HepG2 (cell line): Measurements from ENCODE around the gene ORC2. TPM values are rescaled to one million over a fixed set of nuclear protein-coding genes. Genes with fewer than 3 reads are reported as not detected.

Experiments
- CAMTA2 ChIP-seq: sonication (generic); formaldehyde crosslinking; IDR thresholded peaks from 2 replicates; pipeline ENCODE4 v1.4.0; 2020; ENCODE audit warnings: mild to moderate bottlenecking, missing genetic modification reagents, borderline replicate concordance
- CBFB ChIP-seq: sonication (generic); formaldehyde crosslinking; IDR thresholded peaks from 2 replicates; pipeline ENCODE4 v1.4.0; 2020; ENCODE audit warnings: missing genetic modification reagents
- DNMT1 ChIP-seq: sonication (generic); formaldehyde crosslinking; IDR thresholded peaks from 2 replicates; pipeline ENCODE4 v1.5.1; 2020; ENCODE audit warnings: mild to moderate bottlenecking, missing genetic modification reagents
- GZF1 ChIP-seq: sonication (generic); formaldehyde crosslinking; IDR thresholded peaks from 2 replicates; pipeline ENCODE4 v1.5.1; 2020; ENCODE audit warnings: mild to moderate bottlenecking, missing genetic modification reagents
- IKZF4 ChIP-seq: sonication (generic); formaldehyde crosslinking; IDR thresholded peaks from 2 replicates; pipeline ENCODE4 v1.5.1; 2020; ENCODE audit warnings: borderline replicate concordance, mild to moderate bottlenecking, low read depth, missing genetic modification reagents; ENCODE audit errors: not compliant biosample characterization
- IRX3 ChIP-seq: sonication (generic); formaldehyde crosslinking; IDR thresholded peaks from 2 replicates; pipeline ENCODE4 v1.8.1; 2023; ENCODE audit warnings: mild to moderate bottlenecking, low read depth, missing genetic modification reagents, borderline replicate concordance
- KAT8 ChIP-seq: IDR thresholded peaks from 2 replicates; pipeline ENCODE4 v1.6.1; 2016; ENCODE audit warnings: missing genetic modification reagents, missing compliant biosample characterization
- NCOR1 ChIP-seq: fragments of 200-600 bp; sonication (generic); IDR thresholded peaks from 2 replicates; pipeline ENCODE4 v1.7.0; 2017; ENCODE audit warnings: antibody characterized with exemption, low read length, borderline replicate concordance
- PAF1 ChIP-seq: IDR thresholded peaks from 2 replicates; pipeline ENCODE4 v1.6.1; 2016; ENCODE audit warnings: missing genetic modification reagents, missing compliant biosample characterization
- RXRB ChIP-seq: IDR thresholded peaks from 2 replicates; pipeline ENCODE4 v1.6.1; 2016; ENCODE audit warnings: borderline replicate concordance, missing genetic modification reagents, missing compliant biosample characterization
- SNAPC2 ChIP-seq: sonication (generic); formaldehyde crosslinking; IDR thresholded peaks from 2 replicates; pipeline ENCODE4 v1.8.1; 2022; ENCODE audit warnings: mild to moderate bottlenecking, missing genetic modification reagents
- TEAD3 ChIP-seq: optimal IDR thresholded peaks from 2 replicates; pipeline ENCODE3; 2016; ENCODE audit warnings: borderline replicate concordance
- THYN1 ChIP-seq: sonication (generic); formaldehyde crosslinking; IDR thresholded peaks from 2 replicates; pipeline ENCODE4 v1.8.1; 2023; ENCODE audit warnings: low read depth, mild to moderate bottlenecking, moderate library complexity, missing genetic modification reagents, borderline replicate concordance
- ZNF234 ChIP-seq: sonication (generic); formaldehyde crosslinking; conservative IDR thresholded peaks from 2 replicates; pipeline ENCODE4 v1.5.1; 2020; ENCODE audit warnings: mild to moderate bottlenecking, missing genetic modification reagents
- ZNF441 ChIP-seq: sonication (generic); formaldehyde crosslinking; IDR thresholded peaks from 2 replicates; pipeline ENCODE4 v1.7.0; 2021; ENCODE audit warnings: missing genetic modification reagents, borderline replicate concordance
- ZNF563 ChIP-seq: sonication (generic); formaldehyde crosslinking; IDR thresholded peaks from 2 replicates; pipeline ENCODE4 v1.8.0; 2022; ENCODE audit warnings: mild to moderate bottlenecking, moderate library complexity, missing genetic modification reagents
- ZNF619 ChIP-seq: sonication (generic); formaldehyde crosslinking; IDR thresholded peaks from 2 replicates; pipeline ENCODE4 v1.4.0; 2020; ENCODE audit warnings: mild to moderate bottlenecking, missing genetic modification reagents
- ZNF768 ChIP-seq: sonication (generic); formaldehyde crosslinking; IDR thresholded peaks from 2 replicates; pipeline ENCODE4 v1.4.0; 2020; ENCODE audit warnings: missing genetic modification reagents
- polyA plus RNA-seq, 8 experiments: library from polyadenylated mRNA; depleted of rRNA in 3 of 8; stranded (reverse) in 7 of 8; unstranded in 1 of 8; fragments of >200 nt; fragmentation: Illumina TruSeq in 4 of 8; extraction: Trizol in 4 of 8; gene quantifications; 2 replicates each; pipeline versions ENCODE4 v1.2.1 to v1.2.3, GENCODE V29; 2011 to 2016; ENCODE audit warnings: low read depth in 4 of 8, missing spikeins in 1 of 8, mixed read lengths in 1 of 8; ENCODE audit not compliant: insufficient read depth in 1 of 8
- total RNA-seq, 5 experiments: library from RNA; depleted of rRNA; stranded (reverse); fragments of >200 nt; fragmentation: Illumina TruSeq; extraction: Trizol; gene quantifications; 2 replicates each; pipeline ENCODE4 v1.2.3, GENCODE V29; 2016; ENCODE audit warnings: low read depth in 1 of 5
- TF ChIP-seq, protein P1 (sequence below): sonication (generic); formaldehyde crosslinking; IDR thresholded peaks from 2 replicates; pipeline ENCODE4 v1.4.0; 2020; ENCODE audit warnings: missing genetic modification reagents
- TF ChIP-seq, protein P2 (sequence below): sonication (generic); formaldehyde crosslinking; IDR thresholded peaks from 2 replicates; pipeline ENCODE4 v1.4.0; 2020; ENCODE audit warnings: mild to moderate bottlenecking, missing genetic modification reagents
- TF ChIP-seq, protein P3 (sequence below): IDR thresholded peaks from 2 replicates; pipeline ENCODE4 v1.6.1; 2016; ENCODE audit warnings: low read depth, borderline replicate concordance
- TF ChIP-seq, protein P4 (sequence below): sonication (generic); formaldehyde crosslinking; IDR thresholded peaks from 2 replicates; pipeline ENCODE4 v1.9.0; 2021; ENCODE audit warnings: missing genetic modification reagents, mild to moderate bottlenecking, borderline replicate concordance
- TF ChIP-seq, protein P5 (sequence below): sonication (generic); formaldehyde crosslinking; conservative IDR thresholded peaks from 2 replicates; pipeline ENCODE4 v1.4.0; 2020; ENCODE audit warnings: missing genetic modification reagents

The ORC2 gene
- total and polyA plus RNA-seq, 2 of the 13 experiments (the other 11 are each of a cell fraction or from before 2014, with no cell fraction given) = 19.3 to 73.5 TPM

DNA sequence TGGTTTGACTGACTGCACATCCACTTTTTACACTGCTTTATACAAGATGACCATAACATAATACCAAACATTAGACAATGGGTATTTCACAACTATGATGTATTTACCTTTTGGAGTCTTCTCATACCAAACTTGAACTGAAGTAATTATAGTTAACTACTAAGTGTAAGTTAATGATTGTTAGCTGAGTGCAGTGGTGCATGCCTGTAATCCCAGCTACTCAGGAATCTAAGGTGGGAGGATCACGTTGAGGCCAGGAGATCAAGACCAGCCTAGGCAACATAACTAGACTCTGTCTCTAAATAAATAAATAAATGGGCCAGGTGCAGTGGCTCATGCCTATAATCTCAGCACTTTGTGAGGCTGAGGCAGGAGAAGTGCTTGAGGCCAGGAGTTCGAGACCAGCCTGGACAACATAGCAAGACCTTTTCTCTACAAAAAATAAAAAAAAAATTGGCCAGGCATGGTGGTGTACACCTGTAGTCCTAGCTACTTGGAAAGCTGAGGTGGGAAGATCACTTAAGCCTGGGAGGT, 44.9 kb upstream of the ORC2 start (continued):
- TF ChIP-seq IKZF4 (CRISPR knock-in tag) (no peak), IRX3 (CRISPR knock-in tag) (no peak), CBFB (CRISPR knock-in tag) (no peak), TEAD3 (peak; percentile 97), RXRB (CRISPR knock-in tag) (peak; percentile 84; the same call in 1 of the 2 replicates), KAT8 (CRISPR knock-in tag) (peak; percentile 32; the same call in 1 of the 2 replicates), CAMTA2 (no peak), ZNF619 (CRISPR knock-in tag) (no peak), THYN1 (no peak), ZNF563 (CRISPR knock-in tag) (no peak), DNMT1 (CRISPR knock-in tag) (no peak), NCOR1 (peak; percentile 91; the same call in 1 of the 2 replicates), ZNF768 (CRISPR knock-in tag) (no peak), PAF1 (no peak), SNAPC2 (no peak), GZF1 (CRISPR knock-in tag) (no peak), ZNF234 (CRISPR knock-in tag) (no peak), ZNF441 (no peak)
- TF ChIP-seq, protein P1, sequence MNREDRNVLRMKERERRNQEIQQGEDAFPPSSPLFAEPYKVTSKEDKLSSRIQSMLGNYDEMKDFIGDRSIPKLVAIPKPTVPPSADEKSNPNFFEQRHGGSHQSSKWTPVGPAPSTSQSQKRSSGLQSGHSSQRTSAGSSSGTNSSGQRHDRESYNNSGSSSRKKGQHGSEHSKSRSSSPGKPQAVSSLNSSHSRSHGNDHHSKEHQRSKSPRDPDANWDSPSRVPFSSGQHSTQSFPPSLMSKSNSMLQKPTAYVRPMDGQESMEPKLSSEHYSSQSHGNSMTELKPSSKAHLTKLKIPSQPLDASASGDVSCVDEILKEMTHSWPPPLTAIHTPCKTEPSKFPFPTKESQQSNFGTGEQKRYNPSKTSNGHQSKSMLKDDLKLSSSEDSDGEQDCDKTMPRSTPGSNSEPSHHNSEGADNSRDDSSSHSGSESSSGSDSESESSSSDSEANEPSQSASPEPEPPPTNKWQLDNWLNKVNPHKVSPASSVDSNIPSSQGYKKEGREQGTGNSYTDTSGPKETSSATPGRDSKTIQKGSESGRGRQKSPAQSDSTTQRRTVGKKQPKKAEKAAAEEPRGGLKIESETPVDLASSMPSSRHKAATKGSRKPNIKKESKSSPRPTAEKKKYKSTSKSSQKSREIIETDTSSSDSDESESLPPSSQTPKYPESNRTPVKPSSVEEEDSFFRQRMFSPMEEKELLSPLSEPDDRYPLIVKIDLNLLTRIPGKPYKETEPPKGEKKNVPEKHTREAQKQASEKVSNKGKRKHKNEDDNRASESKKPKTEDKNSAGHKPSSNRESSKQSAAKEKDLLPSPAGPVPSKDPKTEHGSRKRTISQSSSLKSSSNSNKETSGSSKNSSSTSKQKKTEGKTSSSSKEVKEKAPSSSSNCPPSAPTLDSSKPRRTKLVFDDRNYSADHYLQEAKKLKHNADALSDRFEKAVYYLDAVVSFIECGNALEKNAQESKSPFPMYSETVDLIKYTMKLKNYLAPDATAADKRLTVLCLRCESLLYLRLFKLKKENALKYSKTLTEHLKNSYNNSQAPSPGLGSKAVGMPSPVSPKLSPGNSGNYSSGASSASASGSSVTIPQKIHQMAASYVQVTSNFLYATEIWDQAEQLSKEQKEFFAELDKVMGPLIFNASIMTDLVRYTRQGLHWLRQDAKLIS (CRISPR knock-in tag) = no peak
- TF ChIP-seq, protein P2, sequence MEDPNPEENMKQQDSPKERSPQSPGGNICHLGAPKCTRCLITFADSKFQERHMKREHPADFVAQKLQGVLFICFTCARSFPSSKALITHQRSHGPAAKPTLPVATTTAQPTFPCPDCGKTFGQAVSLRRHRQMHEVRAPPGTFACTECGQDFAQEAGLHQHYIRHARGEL (CRISPR knock-in tag) = no peak
- TF ChIP-seq, protein P3, sequence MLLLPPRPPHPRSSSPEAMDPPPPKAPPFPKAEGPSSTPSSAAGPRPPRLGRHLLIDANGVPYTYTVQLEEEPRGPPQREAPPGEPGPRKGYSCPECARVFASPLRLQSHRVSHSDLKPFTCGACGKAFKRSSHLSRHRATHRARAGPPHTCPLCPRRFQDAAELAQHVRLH (CRISPR knock-in tag) = no peak
- TF ChIP-seq, protein P4, sequence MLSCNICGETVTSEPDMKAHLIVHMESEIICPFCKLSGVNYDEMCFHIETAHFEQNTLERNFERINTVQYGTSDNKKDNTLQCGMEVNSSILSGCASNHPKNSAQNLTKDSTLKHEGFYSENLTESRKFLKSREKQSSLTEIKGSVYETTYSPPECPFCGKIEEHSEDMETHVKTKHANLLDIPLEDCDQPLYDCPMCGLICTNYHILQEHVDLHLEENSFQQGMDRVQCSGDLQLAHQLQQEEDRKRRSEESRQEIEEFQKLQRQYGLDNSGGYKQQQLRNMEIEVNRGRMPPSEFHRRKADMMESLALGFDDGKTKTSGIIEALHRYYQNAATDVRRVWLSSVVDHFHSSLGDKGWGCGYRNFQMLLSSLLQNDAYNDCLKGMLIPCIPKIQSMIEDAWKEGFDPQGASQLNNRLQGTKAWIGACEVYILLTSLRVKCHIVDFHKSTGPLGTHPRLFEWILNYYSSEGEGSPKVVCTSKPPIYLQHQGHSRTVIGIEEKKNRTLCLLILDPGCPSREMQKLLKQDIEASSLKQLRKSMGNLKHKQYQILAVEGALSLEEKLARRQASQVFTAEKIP (CRISPR knock-in tag) = no peak
- TF ChIP-seq, protein P5, sequence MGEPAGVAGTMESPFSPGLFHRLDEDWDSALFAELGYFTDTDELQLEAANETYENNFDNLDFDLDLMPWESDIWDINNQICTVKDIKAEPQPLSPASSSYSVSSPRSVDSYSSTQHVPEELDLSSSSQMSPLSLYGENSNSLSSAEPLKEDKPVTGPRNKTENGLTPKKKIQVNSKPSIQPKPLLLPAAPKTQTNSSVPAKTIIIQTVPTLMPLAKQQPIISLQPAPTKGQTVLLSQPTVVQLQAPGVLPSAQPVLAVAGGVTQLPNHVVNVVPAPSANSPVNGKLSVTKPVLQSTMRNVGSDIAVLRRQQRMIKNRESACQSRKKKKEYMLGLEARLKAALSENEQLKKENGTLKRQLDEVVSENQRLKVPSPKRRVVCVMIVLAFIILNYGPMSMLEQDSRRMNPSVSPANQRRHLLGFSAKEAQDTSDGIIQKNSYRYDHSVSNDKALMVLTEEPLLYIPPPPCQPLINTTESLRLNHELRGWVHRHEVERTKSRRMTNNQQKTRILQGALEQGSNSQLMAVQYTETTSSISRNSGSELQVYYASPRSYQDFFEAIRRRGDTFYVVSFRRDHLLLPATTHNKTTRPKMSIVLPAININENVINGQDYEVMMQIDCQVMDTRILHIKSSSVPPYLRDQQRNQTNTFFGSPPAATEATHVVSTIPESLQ (CRISPR knock-in tag) = no peak
